Activated CD4-positive, alpha-beta memory T cell treated with anti-CD3 and anti-CD28 coated beads, Interleukin-2, amount 10 ng/mL, durations not matched to agents 7 days and 5 days (primary cell): Measurements from ENCODE around the gene GCLC. TPM values are rescaled to one million over a fixed set of nuclear protein-coding genes. Genes with fewer than 3 reads are reported as not detected.
A peak's percentile ranks its signal among the peaks of the same experiment; 100 is the strongest.

Experiments
- CTCF ChIA-PET: fragments of 350-600 bp; sonication (Branson Sonifier 250); formaldehyde crosslinking; loops from one replicate; lab custom pipeline; 2021; ENCODE audit warnings: antibody characterized with exemption, inconsistent platforms; lab: Charles Lee
- POLR2A ChIA-PET: fragments of 350-600 bp; sonication (Branson Sonifier 250); formaldehyde crosslinking; loops from one replicate; lab custom pipeline; 2021; ENCODE audit warnings: antibody characterized with exemption; lab: Charles Lee
- DNase-seq: peaks from one replicate; pipeline ENCODE4 v3.0.0-alpha.2; 2020
- H3K27ac Mint-ChIP-seq: one replicate; pipeline ENCODE4 v1.8.0; 2021; ENCODE audit warnings: mild to moderate bottlenecking, mixed read lengths
- H3K27me3 Mint-ChIP-seq: one replicate; pipeline ENCODE4 v1.8.0; 2021; ENCODE audit warnings: mixed read lengths
- H3K36me3 Mint-ChIP-seq: one replicate; pipeline ENCODE4 v1.8.0; 2021; ENCODE audit warnings: low read depth, mixed read lengths
- H3K4me1 Mint-ChIP-seq: one replicate; pipeline ENCODE4 v1.8.0; 2021; ENCODE audit warnings: mixed read lengths
- H3K4me3 Mint-ChIP-seq: one replicate; pipeline ENCODE4 v1.8.0; 2021; ENCODE audit warnings: mild to moderate bottlenecking, mixed read lengths
- H3K9me3 Mint-ChIP-seq: one replicate; pipeline ENCODE4 v1.8.0; 2021; ENCODE audit warnings: mixed read lengths
- total RNA-seq, 2 experiments: library from RNA; stranded (reverse); gene quantifications; one replicate each; pipeline ENCODE4 v1.2.3, GENCODE V29; 2021

The GCLC gene
- total RNA-seq, 2 experiments from 2014 or later = 29.1 to 30.6 TPM

GRCh38 chr6:53547811-53548496, 3.1 kb upstream of the GCLC start:
- Mint-ChIP-seq H3K4me3 (peak overlapping the region; percentile 78), H3K27ac (peak overlapping the region; percentile 69), H3K9me3 (no peaks in the 10 kb centered on the region), H3K4me1 (peaks cover 40% of the 10 kb centered on the region), H3K27me3 (peaks cover 13% of the 10 kb centered on the region), H3K36me3 (no peaks in the 10 kb centered on the region)
- ChIA-PET POLR2A (interaction anchor here (0.8 to 2.4 kb wide), 5 partner anchors 13 to 187 kb away, joined by 3 to 15 read pairs (median 5); no protein-coding TSS in a partner anchor), CTCF (interaction anchor here (0.8 to 2.8 kb wide), 8 partner anchors 16 to 178 kb away, joined by 3 to 25 read pairs (median 4); no protein-coding TSS in a partner anchor)
- DNase-seq = peak; percentile 96

GRCh38 chr6:53547166-53547810, 2.4 kb upstream of the GCLC start:
- ChIA-PET CTCF (interaction anchor here (0.8 to 2.8 kb wide), 8 partner anchors 16 to 179 kb away, joined by 3 to 25 read pairs (median 4); no protein-coding TSS in a partner anchor), POLR2A (interaction anchor here (0.9 to 2.4 kb wide), 4 partner anchors 12 to 104 kb away, joined by 3 to 15 read pairs (median 10); no protein-coding TSS in a partner anchor)
- Mint-ChIP-seq H3K27me3 (peaks cover 13% of the 10 kb centered on the region), H3K36me3 (no peaks in the 10 kb centered on the region), H3K4me3 (peak overlapping the region; percentile 78), H3K27ac (peak overlapping the region; percentile 4), H3K4me1 (peaks cover 44% of the 10 kb centered on the region), H3K9me3 (no peaks in the 10 kb centered on the region)
- DNase-seq = no peak

- ChIA-PET POLR2A (no interaction called here), CTCF (interaction anchor here (0.7 to 2.8 kb wide), 2 partner anchors 104 kb away, joined by 3 to 25 read pairs; no protein-coding TSS in a partner anchor)
- H3K4me3 Mint-ChIP-seq = peak overlapping the region; percentile 47
- H3K27ac Mint-ChIP-seq = no peak overlapping the region
- H3K27me3 Mint-ChIP-seq = peaks cover 13% of the 10 kb centered on the region
- H3K36me3 Mint-ChIP-seq = no peaks in the 10 kb centered on the region
- H3K4me1 Mint-ChIP-seq = peaks cover 50% of the 10 kb centered on the region
- no peak for DNase-seq
- H3K9me3 Mint-ChIP-seq = no peaks in the 10 kb centered on the region
Observed at GRCh38 chr6:53546281-53546680, 1.4 kb upstream of the GCLC start.

GRCh38 chr6:53544217-53544469, 758 bp downstream of the GCLC start:
- DNase-seq = no peak
- POLR2A ChIA-PET = interaction anchor here (1.2 to 2.1 kb wide), 5 partner anchors 10 to 251 kb away, joined by 4 to 12 read pairs (median 5); partner anchors contain the start of gene LRRC1
- Mint-ChIP-seq H3K36me3 (peaks cover 8% of the 10 kb centered on the region), H3K4me1 (peaks cover 59% of the 10 kb centered on the region), H3K4me3 (peak overlapping the region; percentile 97), H3K9me3 (no peaks in the 10 kb centered on the region), H3K27ac (peak overlapping the region; percentile 86), H3K27me3 (peaks cover 13% of the 10 kb centered on the region)
- CTCF ChIA-PET = interaction anchor here (0.7 to 2.4 kb wide), 7 partner anchors 59 to 181 kb away, joined by 3 to 16 read pairs (median 7); no protein-coding TSS in a partner anchor

- Mint-ChIP-seq H3K27me3 (peaks cover 13% of the 10 kb centered on the region), H3K27ac (peak overlapping the region; percentile 86), H3K9me3 (no peaks in the 10 kb centered on the region), H3K36me3 (peaks cover 8% of the 10 kb centered on the region), H3K4me1 (peaks cover 60% of the 10 kb centered on the region), H3K4me3 (peak overlapping the region; percentile 97)
- DNase-seq = no peak
- CTCF ChIA-PET = interaction anchor here (0.7 to 2.4 kb wide), 8 partner anchors 9 to 182 kb away, joined by 3 to 16 read pairs (median 6); no protein-coding TSS in a partner anchor
- POLR2A ChIA-PET = interaction anchor here (1.2 to 2.1 kb wide), 5 partner anchors 10 to 251 kb away, joined by 4 to 12 read pairs (median 5); partner anchors contain the start of gene LRRC1
Observed at GRCh38 chr6:53543359-53544216, 1.3 kb downstream of the GCLC start.

GRCh38 chr6:53541900-53542299, 3.0 kb downstream of the GCLC start:
- Mint-ChIP-seq H3K4me1 (peaks cover 48% of the 10 kb centered on the region), H3K4me3 (no peak overlapping the region), H3K9me3 (no peaks in the 10 kb centered on the region), H3K27me3 (peaks cover 13% of the 10 kb centered on the region), H3K36me3 (peaks cover 8% of the 10 kb centered on the region), H3K27ac (no peak overlapping the region)
- POLR2A ChIA-PET = no interaction called here
- CTCF ChIA-PET = no interaction called here
- no peak for DNase-seq

GRCh38 chr6:53540129-53540692, 4.7 kb downstream of the GCLC start:
- POLR2A ChIA-PET = no interaction called here

GRCh38 chr6:53539561-53539960, 5.3 kb downstream of the GCLC start:
- ChIA-PET POLR2A (no interaction called here), CTCF (no interaction called here)
- no peak overlapping the region for H3K4me3 Mint-ChIP-seq
- H3K36me3 Mint-ChIP-seq = peaks cover 9% of the 10 kb centered on the region
- no peak for DNase-seq
- peaks cover 41% of the 10 kb centered on the region for H3K4me1 Mint-ChIP-seq
- no peaks in the 10 kb centered on the region for H3K27me3 Mint-ChIP-seq
- no peaks in the 10 kb centered on the region for H3K9me3 Mint-ChIP-seq
- H3K27ac Mint-ChIP-seq = no peak overlapping the region

More at GRCh38 chr6:53540129-53540692, 4.7 kb downstream of the GCLC start:
- Mint-ChIP-seq H3K4me1 (peaks cover 45% of the 10 kb centered on the region), H3K4me3 (no peak overlapping the region), H3K36me3 (peaks cover 8% of the 10 kb centered on the region), H3K9me3 (no peaks in the 10 kb centered on the region), H3K27me3 (peaks cover 1% of the 10 kb centered on the region), H3K27ac (no peak overlapping the region)
- CTCF ChIA-PET = no interaction called here
- no peak for DNase-seq

- ChIA-PET CTCF (no interaction called here), POLR2A (no interaction called here)
- no peak for DNase-seq
- no peaks in the 10 kb centered on the region for H3K9me3 Mint-ChIP-seq
- H3K4me1 Mint-ChIP-seq = peaks cover 34% of the 10 kb centered on the region
- no peak overlapping the region for H3K27ac Mint-ChIP-seq
- no peak overlapping the region for H3K4me3 Mint-ChIP-seq
- H3K36me3 Mint-ChIP-seq = peaks cover 14% of the 10 kb centered on the region
- H3K27me3 Mint-ChIP-seq = no peaks in the 10 kb centered on the region
Observed at GRCh38 chr6:53536561-53536960, 8.3 kb downstream of the GCLC start.

- no peak for DNase-seq
- no peak overlapping the region for H3K4me3 Mint-ChIP-seq
- CTCF ChIA-PET = interaction anchor here (1.3 kb wide), 1 partner anchor 186 kb away, joined by 4 read pairs; no protein-coding TSS in a partner anchor
- H3K4me1 Mint-ChIP-seq = peaks cover 45% of the 10 kb centered on the region
- H3K36me3 Mint-ChIP-seq = peaks cover 6% of the 10 kb centered on the region
- no peaks in the 10 kb centered on the region for H3K9me3 Mint-ChIP-seq
- POLR2A ChIA-PET = interaction anchor here (1.6 kb wide), 1 partner anchor 11 kb away, joined by 4 read pairs; the partner anchor contains the start of gene GCLC
- H3K27me3 Mint-ChIP-seq = no peaks in the 10 kb centered on the region
- H3K27ac Mint-ChIP-seq = no peak overlapping the region
Observed at GRCh38 chr6:53532942-53533341, 12.0 kb downstream of the GCLC start.

GRCh38 chr6:53532061-53532797, 12.7 kb downstream of the GCLC start:
- no peaks in the 10 kb centered on the region for H3K27me3 Mint-ChIP-seq
- DNase-seq = no peak
- H3K36me3 Mint-ChIP-seq = peaks cover 6% of the 10 kb centered on the region
- H3K4me3 Mint-ChIP-seq = no peak overlapping the region
- ChIA-PET POLR2A (interaction anchor here (1.6 kb wide), 1 partner anchor 12 kb away, joined by 4 read pairs; the partner anchor contains the start of gene GCLC), CTCF (interaction anchor here (1.3 kb wide), 1 partner anchor 187 kb away, joined by 4 read pairs; no protein-coding TSS in a partner anchor)
- peaks cover 45% of the 10 kb centered on the region for H3K4me1 Mint-ChIP-seq
- H3K27ac Mint-ChIP-seq = no peak overlapping the region
- H3K9me3 Mint-ChIP-seq = no peaks in the 10 kb centered on the region
